HEK293 (cell line): ENCODE data around the gene AP1AR.

Source experiments
- CTCF ChIA-PET: fragments of 350-600 bp; formaldehyde crosslinking; extraction: SDS; loops from one replicate; lab custom pipeline; 2021; ENCODE audit warnings: antibody characterized with exemption; lab: Yijun Ruan, JAX
- POLR2A ChIA-PET: fragments of 300-600 bp; formaldehyde crosslinking; extraction: SDS; loops from one replicate; lab custom pipeline; 2020; ENCODE audit warnings: antibody characterized with exemption, inconsistent platforms; lab: Yijun Ruan, JAX
- H3K27ac ChIP-seq: fragments of 200-500 bp; sonication (Bioruptor generic); 2 replicates; pipeline ENCODE4 v1.5.1; 2014; ENCODE audit warnings: low read depth, low read length, control low read depth, inconsistent platforms; ENCODE audit errors: extremely low read depth
- H3K36me3 ChIP-seq, 2 experiments: fragments of 200-500 bp in 1 of 2; sonication (Bioruptor generic) in 1 of 2; 1 replicate in 1 of 2; 2 replicates in 1 of 2; pipeline ENCODE4 v1.5.1; 2014 to 2017; ENCODE audit warnings: inconsistent platforms in 2 of 2, low read length in 2 of 2; ENCODE audit not compliant: control insufficient read depth in 2 of 2, insufficient read depth in 1 of 2
- H3K4me1 ChIP-seq: fragments of 200-500 bp; sonication (Bioruptor generic); 2 replicates; pipeline ENCODE4 v1.5.1; 2014; ENCODE audit warnings: mild to moderate bottlenecking, low read length, inconsistent platforms; ENCODE audit not compliant: control insufficient read depth, insufficient read depth
- H3K4me3 ChIP-seq: 2 replicates; pipeline ENCODE4 v1.5.1; 2011; ENCODE audit warnings: low read depth, mild to moderate bottlenecking, control low read depth, low read length, moderate library complexity
- H3K9me3 ChIP-seq: fragments of 200-500 bp; sonication (Bioruptor generic); 2 replicates; pipeline ENCODE4 v1.5.1; 2014; ENCODE audit warnings: low read depth, low read length, inconsistent platforms; ENCODE audit not compliant: control insufficient read depth, insufficient read depth
- BCL6B ChIP-seq: fragments of 450-650 bp; formaldehyde crosslinking; IDR thresholded peaks from 2 replicates; pipeline ENCODE4 v1.5.1; 2017; ENCODE audit warnings: missing biosample characterization, missing genetic modification characterization
- GLIS1 ChIP-seq: fragments of 450-650 bp; formaldehyde crosslinking; IDR thresholded peaks from 2 replicates; pipeline ENCODE4 v1.5.1; 2016; ENCODE audit warnings: missing biosample characterization, missing genetic modification characterization
- SCRT1 ChIP-seq: fragments of 450-650 bp; formaldehyde crosslinking; IDR thresholded peaks from 2 replicates; pipeline ENCODE4 v1.5.1; 2016; ENCODE audit warnings: missing biosample characterization, missing genetic modification characterization, borderline replicate concordance
- SP7 ChIP-seq: fragments of 450-650 bp; formaldehyde crosslinking; IDR thresholded peaks from 2 replicates; pipeline ENCODE4 v1.5.1; 2016; ENCODE audit warnings: missing biosample characterization, missing genetic modification characterization
- ZNF112 ChIP-seq: fragments of 450-650 bp; formaldehyde crosslinking; IDR thresholded peaks from 2 replicates; pipeline ENCODE4 v1.5.0; 2017; ENCODE audit warnings: missing biosample characterization, missing genetic modification characterization
- ZNF157 ChIP-seq: fragments of 450-650 bp; formaldehyde crosslinking; IDR thresholded peaks from 2 replicates; pipeline ENCODE4 v1.5.1; 2016; ENCODE audit warnings: missing biosample characterization, missing genetic modification characterization
- ZNF223 ChIP-seq: fragments of 450-650 bp; formaldehyde crosslinking; IDR thresholded peaks from 2 replicates; pipeline ENCODE4 v1.5.1; 2016; ENCODE audit warnings: missing biosample characterization, missing genetic modification characterization
- ZNF24 ChIP-seq: fragments of 450-650 bp; formaldehyde crosslinking; IDR thresholded peaks from 2 replicates; pipeline ENCODE4 v1.5.1; 2016; ENCODE audit warnings: missing biosample characterization, missing genetic modification characterization
- ZNF266 ChIP-seq: fragments of 450-650 bp; formaldehyde crosslinking; IDR thresholded peaks from 2 replicates; pipeline ENCODE4 v1.5.1; 2016; ENCODE audit warnings: missing biosample characterization, missing genetic modification characterization, low read depth
- ZNF433 ChIP-seq: fragments of 450-650 bp; formaldehyde crosslinking; IDR thresholded peaks from 2 replicates; pipeline ENCODE4 v1.5.1; 2016; ENCODE audit warnings: missing biosample characterization, missing genetic modification characterization, low read depth
- ZNF488 ChIP-seq: fragments of 450-650 bp; formaldehyde crosslinking; IDR thresholded peaks from 2 replicates; pipeline ENCODE4 v1.5.1; 2016; ENCODE audit warnings: missing biosample characterization, missing genetic modification characterization
- ZNF549 ChIP-seq: fragments of 450-650 bp; IDR thresholded peaks from 2 replicates; pipeline ENCODE4 v1.5.1; 2018; ENCODE audit warnings: missing biosample characterization, missing genetic modification characterization, mild to moderate bottlenecking, inconsistent platforms, moderate library complexity
- ZNF658 ChIP-seq: fragments of 450-650 bp; formaldehyde crosslinking; IDR thresholded peaks from 2 replicates; pipeline ENCODE4; 2016; ENCODE audit warnings: missing biosample characterization, missing genetic modification characterization
- ZNF664 ChIP-seq: fragments of 450-650 bp; formaldehyde crosslinking; IDR thresholded peaks from 2 replicates; pipeline ENCODE4 v1.5.1; 2016; ENCODE audit warnings: missing biosample characterization, missing genetic modification characterization
- ZNF837 ChIP-seq: fragments of 450-650 bp; formaldehyde crosslinking; IDR thresholded peaks from 2 replicates; pipeline ENCODE4 v1.5.1; 2016; ENCODE audit warnings: missing biosample characterization, missing genetic modification characterization

Gene AP1AR

GRCh38 chr4:112318239-112319142 is 86.9 kb downstream of the AP1AR start:
- no peaks in the 10 kb centered on the region for H3K36me3 ChIP-seq
- H3K9me3 ChIP-seq: no peaks in the 10 kb centered on the region
- TF ChIP-seq ZNF223 (tag by site-specific recombination): no peak
- TF ChIP-seq ZNF157: no peak
- no peak for TF ChIP-seq ZNF488
- TF ChIP-seq ZNF112 (tag by site-specific recombination): no peak
- TF ChIP-seq SCRT1 (tag by site-specific recombination): no peak
- no peak for TF ChIP-seq ZNF664 (tag by site-specific recombination)
- no peak for TF ChIP-seq ZNF433 (tag by site-specific recombination)
- TF ChIP-seq ZNF837: no peak
- TF ChIP-seq ZNF24 (tag by site-specific recombination): no peak
- TF ChIP-seq GLIS1: no peak
- TF ChIP-seq ZNF658: no peak
- TF ChIP-seq SP7 (tag by site-specific recombination): no peak
- TF ChIP-seq ZNF549 (tag by site-specific recombination): no peak
- TF ChIP-seq ZNF266: no peak
- TF ChIP-seq BCL6B (tag by site-specific recombination): no peak
- ChIA-PET POLR2A (no interaction called here), CTCF (interaction anchor here (0.7 to 2.7 kb wide), 2 partner anchors 9 to 216 kb away, joined by 3 to 7 read pairs; no protein-coding TSS in a partner anchor)
- no peak overlapping the region for H3K27ac ChIP-seq
- H3K4me3 ChIP-seq: no peak overlapping the region
- no peaks in the 10 kb centered on the region for H3K4me1 ChIP-seq
